Measurements from ENCODE around the gene LRPPRC. TPM values are rescaled to one million over a fixed set of nuclear protein-coding genes. Genes with fewer than 3 reads are reported as not detected.

LRPPRC gene
- total RNA-seq, 2 donors from 2014 or later = 39.2 to 75.6 TPM

DNA sequence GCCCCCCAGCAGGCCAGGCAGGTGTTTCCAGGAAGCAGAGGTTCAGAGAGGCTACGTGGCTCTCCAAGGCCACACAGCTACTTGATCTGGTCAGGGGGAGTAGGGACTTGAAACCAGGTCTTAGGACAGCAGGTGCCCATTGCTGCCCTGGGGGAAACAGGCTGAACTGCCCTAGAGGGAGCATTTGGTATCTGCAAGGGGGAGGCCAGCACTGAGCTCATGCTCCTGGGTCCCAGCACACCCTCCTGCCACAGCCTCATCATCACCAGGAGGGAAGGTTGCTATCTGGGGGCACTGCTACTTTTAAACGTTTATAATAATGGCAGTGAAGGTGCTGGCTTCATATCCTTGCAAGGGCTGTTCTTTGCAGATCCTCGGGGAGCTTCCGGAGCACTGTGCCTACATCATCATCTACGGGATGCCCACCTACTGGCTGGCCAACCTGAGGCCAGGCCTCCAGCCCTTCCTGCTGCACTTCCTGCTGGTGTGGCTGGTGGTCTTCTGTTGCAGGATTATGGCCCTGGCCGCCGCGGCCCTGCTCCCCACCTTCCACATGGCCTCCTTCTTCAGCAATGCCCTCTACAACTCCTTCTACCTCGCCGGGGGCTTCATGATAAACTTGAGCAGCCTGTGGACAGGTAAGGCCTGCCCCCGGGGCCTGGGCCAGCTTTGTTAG lies 120.9 kb downstream of the LRPPRC start:
- H3K27ac ChIP-seq = no peak overlapping the region
- TF ChIP-seq, protein P1, sequence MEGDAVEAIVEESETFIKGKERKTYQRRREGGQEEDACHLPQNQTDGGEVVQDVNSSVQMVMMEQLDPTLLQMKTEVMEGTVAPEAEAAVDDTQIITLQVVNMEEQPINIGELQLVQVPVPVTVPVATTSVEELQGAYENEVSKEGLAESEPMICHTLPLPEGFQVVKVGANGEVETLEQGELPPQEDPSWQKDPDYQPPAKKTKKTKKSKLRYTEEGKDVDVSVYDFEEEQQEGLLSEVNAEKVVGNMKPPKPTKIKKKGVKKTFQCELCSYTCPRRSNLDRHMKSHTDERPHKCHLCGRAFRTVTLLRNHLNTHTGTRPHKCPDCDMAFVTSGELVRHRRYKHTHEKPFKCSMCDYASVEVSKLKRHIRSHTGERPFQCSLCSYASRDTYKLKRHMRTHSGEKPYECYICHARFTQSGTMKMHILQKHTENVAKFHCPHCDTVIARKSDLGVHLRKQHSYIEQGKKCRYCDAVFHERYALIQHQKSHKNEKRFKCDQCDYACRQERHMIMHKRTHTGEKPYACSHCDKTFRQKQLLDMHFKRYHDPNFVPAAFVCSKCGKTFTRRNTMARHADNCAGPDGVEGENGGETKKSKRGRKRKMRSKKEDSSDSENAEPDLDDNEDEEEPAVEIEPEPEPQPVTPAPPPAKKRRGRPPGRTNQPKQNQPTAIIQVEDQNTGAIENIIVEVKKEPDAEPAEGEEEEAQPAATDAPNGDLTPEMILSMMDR (IDR thresholded peaks at IDR 0.05) = no peak
- H3K9me3 ChIP-seq = no peaks in the 10 kb centered on the region
- DNase-seq (ENCODE audit: low spot score) = no peak
- no peaks in the 10 kb centered on the region for H3K4me1 ChIP-seq
- no peak overlapping the region for H3K4me3 ChIP-seq
- H3K27me3 ChIP-seq = no peaks in the 10 kb centered on the region
- no peaks in the 10 kb centered on the region for H3K36me3 ChIP-seq

DNA sequence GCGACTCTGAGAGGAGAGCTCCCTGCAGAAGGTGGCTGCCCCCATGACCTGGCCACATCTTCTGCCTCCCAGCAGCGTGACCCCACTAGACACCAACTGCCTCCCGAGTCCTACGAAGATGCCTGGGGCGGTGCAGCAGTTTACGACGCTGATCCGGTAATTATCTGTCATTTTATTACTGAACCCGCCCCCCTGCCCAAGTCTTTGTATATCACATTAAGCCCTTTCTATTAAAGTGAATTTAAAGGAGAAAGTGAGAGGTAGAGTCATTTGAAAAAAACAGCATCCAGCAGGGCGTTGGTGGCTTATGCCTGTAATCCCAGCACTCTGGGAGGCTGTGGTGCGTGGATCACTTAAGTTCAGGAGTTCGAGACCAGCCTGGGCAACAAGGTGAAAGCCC lies 123.6 kb downstream of the LRPPRC start:
- Histone ChIP-seq H3K4me3 (no peak overlapping the region), H3K27me3 (no peaks in the 10 kb centered on the region), H3K4me1 (no peaks in the 10 kb centered on the region), H3K9me3 (no peaks in the 10 kb centered on the region), H3K36me3 (no peaks in the 10 kb centered on the region), H3K27ac (no peak overlapping the region)
- no peak for DNase-seq (ENCODE audit: low spot score)
- TF ChIP-seq, protein P1 (IDR thresholded peaks at IDR 0.05) = no peak

DNA sequence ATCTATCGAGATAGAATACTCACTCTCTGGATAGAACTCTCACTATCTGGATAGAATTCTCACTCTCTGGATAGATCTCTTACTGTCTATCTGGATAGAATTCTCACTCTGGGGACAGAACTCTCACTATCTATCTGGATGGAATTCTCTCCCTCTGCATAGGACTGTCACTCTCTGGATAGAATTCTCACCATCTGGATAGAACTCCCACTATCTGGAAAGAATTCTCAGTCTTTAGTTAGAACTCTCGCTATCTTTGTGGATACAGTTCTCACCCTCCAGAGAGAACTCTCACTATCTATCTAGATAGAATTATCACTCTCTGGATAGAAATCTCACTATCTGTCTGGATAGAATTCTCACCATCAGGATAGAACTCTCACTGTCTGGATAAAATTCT lies 140.5 kb downstream of the LRPPRC start:
- Histone ChIP-seq H3K4me3 (no peak overlapping the region), H3K27ac (no peak overlapping the region), H3K4me1 (no peaks in the 10 kb centered on the region), H3K36me3 (no peaks in the 10 kb centered on the region), H3K9me3 (no peaks in the 10 kb centered on the region), H3K27me3 (no peaks in the 10 kb centered on the region)
- TF ChIP-seq, protein P1 (IDR thresholded peaks at IDR 0.05) = no peak
- DNase-seq (ENCODE audit: low spot score) = no peak

DNA sequence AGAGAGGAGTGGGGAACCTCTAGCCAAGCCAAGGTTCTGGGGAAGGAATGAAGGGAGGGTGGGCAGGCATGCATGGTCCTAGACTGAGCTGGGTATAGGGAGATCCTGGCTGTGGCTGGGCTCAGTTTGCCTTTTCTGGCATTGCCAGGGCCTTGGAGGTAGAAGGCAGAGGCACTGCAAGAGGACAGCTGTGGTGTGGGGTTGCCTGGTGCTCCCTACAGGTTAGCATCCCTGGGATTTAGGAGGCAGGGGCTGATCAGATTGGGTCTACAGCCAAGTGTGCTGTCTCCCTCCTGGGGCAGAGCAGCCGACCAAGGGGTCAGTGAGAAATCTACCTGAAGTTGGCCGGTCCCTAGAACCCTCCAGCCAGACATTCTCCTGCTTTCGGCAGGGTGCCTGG lies 141.1 kb downstream of the LRPPRC start:
- Histone ChIP-seq H3K36me3 (no peaks in the 10 kb centered on the region), H3K9me3 (no peaks in the 10 kb centered on the region), H3K27ac (no peak overlapping the region), H3K4me3 (no peak overlapping the region), H3K4me1 (no peaks in the 10 kb centered on the region), H3K27me3 (no peaks in the 10 kb centered on the region)
- peak; percentile 36 for DNase-seq (ENCODE audit: low spot score)
- TF ChIP-seq, protein P1 (IDR thresholded peaks at IDR 0.05) = no peak

DNA sequence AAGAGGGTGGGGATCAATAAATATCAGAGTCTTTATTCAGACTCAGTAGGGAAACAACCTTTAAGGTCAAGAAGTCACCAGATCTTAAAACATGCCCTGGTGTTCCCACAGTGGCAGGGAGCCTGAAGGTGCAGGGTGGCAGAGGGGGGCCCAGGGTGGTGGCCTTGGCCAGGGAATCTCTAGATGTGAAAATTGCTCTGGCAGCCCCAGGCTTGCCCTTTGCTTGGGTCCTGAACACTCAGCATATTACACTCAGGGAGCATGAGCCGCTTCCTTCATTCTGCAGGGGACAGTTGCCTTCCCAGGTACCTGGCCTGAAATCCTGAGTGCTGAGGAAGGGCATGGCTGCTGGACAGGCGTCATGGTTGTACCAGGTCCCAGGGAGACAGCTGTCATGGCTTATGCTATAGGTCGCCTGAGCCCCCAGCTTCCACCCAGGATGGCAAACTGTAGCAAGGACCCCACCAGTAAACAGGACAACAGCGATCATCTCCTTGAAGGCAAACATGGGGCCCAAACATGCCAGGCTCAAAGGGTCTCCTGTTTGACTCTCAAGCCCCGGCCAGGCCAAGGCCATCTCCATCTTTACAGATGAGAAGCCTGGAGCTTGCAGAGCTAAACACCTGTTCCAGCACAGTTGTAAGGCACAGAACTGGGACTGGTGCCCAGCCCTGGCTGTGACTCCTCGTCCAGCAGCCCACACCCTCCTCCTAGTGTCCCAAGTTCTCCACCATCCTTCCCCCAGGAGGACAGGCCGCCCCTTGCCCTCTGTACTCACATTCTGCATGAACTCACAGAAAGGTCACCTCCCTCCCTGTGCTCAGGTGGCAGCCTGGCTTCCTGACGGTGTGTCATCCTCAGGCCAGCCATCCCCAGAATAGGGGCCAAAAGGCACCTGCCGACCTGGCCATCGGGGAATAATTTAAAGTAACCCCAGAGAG lies 142.4 kb downstream of the LRPPRC start:
- DNase-seq (ENCODE audit: low spot score) = peak; percentile 42
- H3K4me3 ChIP-seq = no peak overlapping the region
- H3K4me1 ChIP-seq = no peaks in the 10 kb centered on the region
- H3K27ac ChIP-seq = no peak overlapping the region
- no peaks in the 10 kb centered on the region for H3K36me3 ChIP-seq
- H3K9me3 ChIP-seq = no peaks in the 10 kb centered on the region
- TF ChIP-seq, protein P1 (IDR thresholded peaks at IDR 0.05) = no peak
- H3K27me3 ChIP-seq = no peaks in the 10 kb centered on the region
